ENCODE data around the gene CTIF.
"Not testable (repeated sequence)": the region's sequence is repeated elsewhere in the genome, so short reads cannot be mapped to it uniquely, and the experiment has no call there.

The CTIF gene

DNA sequence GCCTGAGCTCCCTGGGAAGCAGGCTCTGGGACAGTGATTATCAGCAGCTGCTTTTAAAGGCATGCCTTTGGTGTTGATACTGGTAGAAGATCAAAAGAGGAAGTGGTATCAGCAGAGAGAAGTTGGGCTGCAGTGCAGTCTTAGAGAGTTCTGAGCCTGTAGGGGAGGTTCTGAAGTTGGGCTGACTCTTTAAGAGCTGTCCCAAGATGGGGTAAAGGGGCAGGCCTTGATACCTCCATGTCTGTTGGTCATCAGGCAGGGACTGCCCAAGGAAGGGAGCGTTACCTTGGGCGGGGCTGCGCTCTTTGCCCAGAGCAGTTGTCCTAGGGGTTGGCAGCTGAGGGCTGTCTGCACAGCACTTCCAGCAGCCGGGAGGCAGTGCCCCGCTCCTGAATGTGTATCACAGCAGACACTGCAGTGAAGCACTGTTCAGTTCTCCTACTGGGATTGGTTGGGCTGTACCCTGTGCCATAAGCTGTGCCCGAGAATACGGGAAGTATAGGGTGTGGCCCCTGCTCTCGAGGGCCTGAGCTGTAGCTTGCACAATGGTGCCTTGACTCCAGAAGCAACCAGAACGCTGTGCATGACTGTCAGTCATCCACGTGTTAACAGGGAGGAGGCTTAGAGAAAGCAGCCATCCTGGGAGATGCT is 177.0 kb downstream of the CTIF start:
- no peak for DNase-seq

GRCh38 chr18:48717227-48717626 is 178.4 kb downstream of the CTIF start:
- DNase-seq: not testable (repeated sequence)

GRCh38 chr18:48718251-48718959 is 179.6 kb downstream of the CTIF start:
- DNase-seq: no peak

DNA sequence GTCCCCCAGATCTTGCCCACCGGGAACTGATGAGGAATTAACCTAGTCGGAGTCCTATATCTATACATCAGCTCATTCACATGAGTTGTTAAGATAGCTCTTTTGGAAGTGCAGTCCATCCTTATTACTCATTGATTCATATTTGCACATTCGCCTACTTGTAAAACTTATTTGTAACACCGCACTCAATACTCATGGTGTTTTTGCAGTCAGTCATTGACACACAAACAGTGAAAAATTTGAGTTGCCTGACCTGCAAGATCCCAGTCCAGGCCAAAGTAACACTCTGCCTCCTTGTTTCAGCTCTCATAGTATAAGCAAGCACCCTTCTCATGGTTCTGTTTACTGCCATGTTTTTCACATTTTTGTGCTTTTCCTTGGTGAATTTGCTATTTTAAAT is 180.6 kb downstream of the CTIF start:
- DNase-seq: no peak

DNA sequence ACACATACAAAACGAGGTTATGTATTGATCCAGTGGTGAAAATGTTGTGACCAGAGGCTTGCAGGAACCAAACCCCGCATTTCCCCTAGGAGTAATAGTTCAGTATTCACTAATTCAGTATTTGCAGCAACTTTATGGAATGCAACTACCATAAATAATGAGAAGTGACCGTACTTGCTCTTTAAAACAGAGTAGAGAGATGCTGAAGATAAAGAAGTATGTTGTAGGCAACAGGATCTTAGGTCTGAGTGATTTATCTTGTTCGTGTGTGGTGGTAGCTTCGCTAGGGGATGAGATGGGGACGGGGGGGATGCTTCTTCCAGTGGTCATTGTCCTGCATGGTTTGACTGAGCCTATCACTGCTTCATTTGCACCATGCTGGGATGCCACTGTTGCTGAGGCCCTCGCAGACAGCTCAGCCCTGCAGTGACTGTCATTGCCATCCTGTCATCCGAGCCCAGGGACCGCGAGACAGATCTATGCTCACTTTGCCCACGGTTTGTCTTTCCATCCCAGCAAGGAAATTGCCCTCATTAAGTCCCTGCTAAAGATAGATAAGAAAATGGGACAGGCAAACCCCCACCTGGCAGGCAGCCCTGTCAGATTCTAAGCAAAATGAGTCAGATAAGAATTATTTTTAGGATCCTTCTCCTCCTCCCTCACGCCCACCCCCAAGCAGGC is 181.3 kb downstream of the CTIF start:
- DNase-seq: no peak

- DNase-seq: no peak
Measured at GRCh38 chr18:48720655-48721025, 181.8 kb downstream of the CTIF start.

DNA sequence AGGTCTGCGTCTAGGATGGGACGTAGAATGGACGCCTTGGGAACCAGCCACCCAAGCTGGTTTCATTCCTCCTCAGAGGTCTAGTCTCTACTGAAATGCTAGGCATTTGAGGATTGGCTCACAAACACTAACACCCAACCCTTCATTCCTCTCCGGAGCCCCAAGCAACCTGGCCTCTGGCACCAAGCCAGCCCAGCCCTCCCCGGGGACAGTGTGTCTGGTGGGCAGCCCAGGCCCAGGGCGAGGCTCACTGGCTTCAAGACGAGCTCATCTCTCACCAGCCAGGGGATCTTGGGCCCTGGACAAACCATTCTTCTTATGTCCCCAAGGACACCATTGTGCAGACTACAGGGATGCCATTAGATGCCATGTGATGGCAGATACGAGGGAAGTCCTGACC is 182.5 kb downstream of the CTIF start:
- DNase-seq: no peak

- no peak for DNase-seq
Measured at GRCh38 chr18:48723016-48723415, 184.2 kb downstream of the CTIF start.

DNA sequence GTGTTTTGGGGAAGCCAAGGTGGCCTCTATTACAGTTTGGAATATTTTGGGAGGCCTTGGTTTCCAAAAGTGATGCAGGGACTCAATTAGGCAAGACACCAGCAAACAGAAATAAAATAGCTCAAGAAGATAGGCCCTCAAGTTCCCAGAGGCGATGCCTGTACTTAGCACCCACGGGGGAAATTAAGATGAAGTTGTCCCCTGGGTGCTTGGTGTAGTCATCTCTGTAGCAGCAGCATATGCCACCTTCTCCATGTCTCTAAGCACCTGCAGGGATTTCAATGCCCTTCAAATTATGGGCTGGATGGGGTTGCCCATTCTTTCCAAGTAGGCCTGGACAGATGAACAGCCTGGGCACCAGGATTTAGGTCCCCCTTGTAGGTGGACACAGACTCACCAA is 185.0 kb downstream of the CTIF start:
- DNase-seq: no peak

- no peak for DNase-seq
Measured at GRCh38 chr18:48724442-48724841, 185.6 kb downstream of the CTIF start.

DNA sequence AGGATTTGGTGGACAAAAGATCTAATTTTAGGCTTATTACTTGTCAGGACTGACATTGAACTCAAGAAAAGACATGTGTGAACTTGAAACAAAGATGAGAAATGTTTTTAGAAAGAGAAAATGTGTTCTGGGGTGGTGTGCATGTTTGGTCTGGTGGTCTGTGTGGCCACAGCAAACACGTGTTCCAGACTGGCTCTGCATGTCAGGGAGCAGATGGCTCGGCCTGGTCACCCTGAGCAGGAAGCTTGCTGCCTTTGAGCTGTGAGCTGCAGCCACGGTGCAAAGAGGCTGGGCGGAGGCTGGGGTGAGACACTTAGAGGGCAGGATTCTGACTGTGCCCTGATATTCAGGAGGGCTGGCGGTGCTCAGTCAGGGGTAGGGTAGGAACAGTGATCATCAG is 186.1 kb downstream of the CTIF start:
- no peak for DNase-seq

- no peak for DNase-seq
Measured at GRCh38 chr18:48725562-48725961, 186.7 kb downstream of the CTIF start.

- no peak for DNase-seq
Measured at GRCh38 chr18:48727681-48728080, 188.8 kb downstream of the CTIF start.

GRCh38 chr18:48728204-48728833 is 189.5 kb downstream of the CTIF start:
- no peak for DNase-seq

DNA sequence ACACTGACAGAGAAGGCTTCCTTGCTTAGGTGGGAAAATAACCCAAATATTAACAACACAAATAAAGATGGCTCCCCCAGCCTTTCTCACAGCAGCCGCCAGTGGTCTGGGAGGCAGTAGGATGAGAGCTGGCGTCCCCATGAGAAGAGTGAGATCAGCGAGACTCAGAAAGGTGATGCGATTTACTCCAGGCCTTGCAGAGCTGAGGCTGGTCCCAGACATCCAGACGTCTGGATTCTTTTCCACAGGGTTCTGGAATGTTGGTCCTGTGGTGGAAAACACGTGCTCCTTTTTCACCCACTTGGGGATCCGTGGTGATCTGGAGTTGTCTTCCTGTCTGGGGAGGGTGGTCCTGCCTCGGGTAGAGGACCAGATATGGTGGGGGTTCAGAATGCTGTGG is 190.6 kb downstream of the CTIF start:
- no peak for DNase-seq

DNA sequence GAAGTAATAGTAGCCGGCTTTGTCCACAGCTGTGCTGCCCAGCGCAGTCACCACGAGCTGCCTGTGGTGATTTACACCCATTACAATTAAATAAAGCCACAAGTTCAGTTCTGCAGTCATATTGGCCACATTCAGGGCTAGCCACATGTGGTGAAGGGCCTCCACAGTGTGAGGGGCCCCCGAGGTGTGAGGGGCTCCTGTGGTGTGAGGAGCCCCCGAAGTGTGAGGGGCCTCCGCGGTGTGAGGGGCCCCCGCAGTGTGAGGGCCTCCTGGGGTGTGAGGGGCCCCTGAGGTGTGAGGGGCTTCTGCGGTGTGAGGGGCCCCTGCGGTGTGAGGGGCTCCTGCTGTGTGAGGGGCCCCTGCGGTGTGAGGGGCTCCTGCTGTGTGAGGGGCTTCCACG is 191.2 kb downstream of the CTIF start:
- DNase-seq: no peak

DNA sequence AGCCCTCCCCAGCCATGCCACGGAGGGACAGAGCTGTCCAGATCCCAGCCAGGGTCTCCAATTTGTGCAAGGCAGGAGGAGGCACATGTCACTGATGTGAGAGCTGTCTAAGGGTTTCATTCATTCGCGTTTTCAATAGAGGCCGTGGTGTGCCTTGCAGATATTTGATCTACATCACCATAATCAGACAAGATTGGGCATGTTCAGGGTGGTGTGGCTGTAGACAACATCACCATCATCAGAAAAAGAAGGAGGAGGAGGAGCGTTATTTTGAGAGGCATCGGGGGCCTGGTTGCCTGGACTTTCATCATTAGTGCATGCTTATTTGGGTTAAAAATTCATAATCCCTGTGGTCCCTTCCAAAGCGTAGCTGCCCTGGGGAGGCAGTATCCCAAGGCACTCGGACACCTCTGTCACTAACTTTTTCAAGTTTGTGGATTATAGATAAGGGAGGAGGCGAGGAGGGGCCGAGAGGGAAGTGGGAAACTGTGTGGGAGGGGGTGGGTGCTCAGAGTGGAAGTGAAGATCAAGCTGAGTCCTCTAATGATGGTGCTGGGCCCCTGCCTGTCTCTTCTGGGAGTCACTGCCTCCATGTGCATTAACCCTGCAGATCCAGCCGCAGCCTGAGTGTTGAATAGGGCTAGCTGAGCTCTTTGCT is 194.1 kb downstream of the CTIF start:
- DNase-seq: no peak

DNA sequence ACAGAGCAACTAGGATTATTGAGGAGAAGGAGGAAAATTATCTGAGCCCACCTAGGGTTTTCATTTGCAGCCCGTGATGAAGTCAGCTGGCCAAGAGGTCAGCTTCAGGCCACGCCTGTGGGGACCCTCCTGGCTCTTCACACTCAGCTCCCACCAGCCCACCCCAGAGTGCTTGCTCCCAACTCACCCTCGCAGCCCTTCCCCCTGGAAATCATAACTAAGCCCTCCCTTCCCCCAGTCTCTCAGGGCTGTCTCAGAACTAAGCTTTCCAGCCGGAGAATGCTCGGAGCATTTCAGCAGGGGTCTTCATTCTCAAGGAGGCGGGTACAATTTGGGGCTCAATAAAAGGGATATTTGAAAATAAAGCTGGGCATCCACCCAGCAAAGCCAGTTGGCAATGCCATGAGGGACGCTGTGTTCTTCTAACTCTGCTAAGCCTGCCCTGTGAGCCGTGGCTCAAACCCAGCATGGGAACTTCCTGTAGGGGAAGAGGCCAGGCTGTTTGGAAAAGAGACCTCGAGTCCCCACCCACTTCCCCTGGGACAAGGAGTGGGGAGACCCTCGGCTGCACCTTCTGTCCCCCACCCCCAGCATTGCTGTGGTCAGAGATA is 194.9 kb downstream of the CTIF start:
- DNase-seq: no peak

DNA sequence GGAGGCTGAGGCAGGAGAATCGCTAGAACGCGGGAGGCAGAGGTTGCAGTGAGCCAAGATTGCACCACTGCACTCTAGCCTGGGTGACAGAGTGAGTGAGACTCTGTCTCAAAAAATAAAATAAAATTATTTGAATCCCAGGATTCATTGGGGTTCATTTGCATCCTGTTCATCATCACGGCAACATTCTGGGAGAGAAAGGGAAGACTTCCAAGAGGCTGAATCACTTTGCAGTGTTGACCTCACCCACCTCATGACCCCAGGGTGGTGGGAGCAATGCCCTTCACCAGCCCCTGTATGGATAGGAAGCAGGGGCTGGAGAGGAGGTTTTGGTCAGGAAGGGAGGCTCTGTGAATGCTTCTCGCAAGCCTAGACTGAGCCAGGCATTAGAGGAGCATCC is 195.6 kb downstream of the CTIF start:
- no peak for DNase-seq

- no peak for DNase-seq
Measured at GRCh38 chr18:48735080-48735676, 196.3 kb downstream of the CTIF start.

DNA sequence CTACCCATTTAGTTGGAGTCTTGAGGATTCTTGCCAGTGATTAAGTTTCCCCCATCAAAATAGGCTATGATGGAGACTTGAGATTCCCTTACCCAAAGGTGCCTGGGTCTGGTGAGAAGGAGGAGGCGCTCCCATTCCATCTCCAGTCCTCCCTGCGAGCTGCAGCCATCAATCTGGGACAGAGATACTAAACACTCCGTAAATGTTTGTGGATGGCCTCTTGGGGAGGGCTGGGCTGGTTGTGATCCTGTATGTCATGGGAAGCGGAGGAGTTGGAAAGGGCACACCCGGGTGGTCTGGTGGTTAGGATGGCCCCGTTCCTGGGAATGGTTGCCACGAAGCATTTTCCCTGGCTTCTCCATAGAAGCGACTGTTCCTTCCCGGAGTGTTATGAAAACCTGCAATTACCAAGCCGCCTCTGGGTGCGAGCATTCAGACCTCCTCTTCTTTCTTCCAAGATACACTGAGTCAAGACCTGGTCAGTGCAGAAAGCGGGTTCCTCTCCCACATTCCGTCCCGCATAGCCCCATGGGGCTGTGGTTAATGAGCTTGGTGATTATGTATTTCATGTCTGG is 196.9 kb downstream of the CTIF start:
- DNase-seq: no peak

All from NCI-H1436 treated with DMSO at 0.1 percent for 48 hours (cell line).